Activated CD8-positive, alpha-beta memory T cell treated with anti-CD3 and anti-CD28 coated beads, Interleukin-2, amount 50 U/mL, for 48 hours (primary cell): Measurements from ENCODE around the gene RAMACL.
"Not testable (repeated sequence)": the region's sequence is repeated elsewhere in the genome, so short reads cannot be mapped to it uniquely, and the experiment has no call there.

ENCODE experiments used
- DNase-seq: peaks from one replicate; pipeline ENCODE4 v3.0.0-alpha.2; 2020

Gene RAMACL

DNA sequence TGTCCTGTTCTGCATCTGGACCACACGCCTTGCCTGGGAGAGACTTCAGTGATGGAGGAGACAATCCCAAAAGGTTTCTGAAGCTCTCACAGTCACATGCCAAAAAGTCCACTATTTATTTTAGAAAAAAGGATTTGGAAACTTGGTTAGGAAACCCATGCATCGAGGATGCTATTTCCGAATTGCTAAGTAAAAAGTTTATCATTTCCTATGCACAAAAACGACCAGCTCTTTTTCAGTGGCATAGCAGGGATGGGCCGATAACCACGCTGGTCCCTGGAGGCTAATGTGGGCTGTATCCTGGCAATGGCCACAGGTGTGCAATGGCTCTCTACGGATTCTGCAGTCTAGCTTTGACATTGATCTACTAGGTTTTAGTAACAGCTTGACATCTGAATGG lies 33.9 kb downstream of the RAMACL start:
- no peak for DNase-seq

DNA sequence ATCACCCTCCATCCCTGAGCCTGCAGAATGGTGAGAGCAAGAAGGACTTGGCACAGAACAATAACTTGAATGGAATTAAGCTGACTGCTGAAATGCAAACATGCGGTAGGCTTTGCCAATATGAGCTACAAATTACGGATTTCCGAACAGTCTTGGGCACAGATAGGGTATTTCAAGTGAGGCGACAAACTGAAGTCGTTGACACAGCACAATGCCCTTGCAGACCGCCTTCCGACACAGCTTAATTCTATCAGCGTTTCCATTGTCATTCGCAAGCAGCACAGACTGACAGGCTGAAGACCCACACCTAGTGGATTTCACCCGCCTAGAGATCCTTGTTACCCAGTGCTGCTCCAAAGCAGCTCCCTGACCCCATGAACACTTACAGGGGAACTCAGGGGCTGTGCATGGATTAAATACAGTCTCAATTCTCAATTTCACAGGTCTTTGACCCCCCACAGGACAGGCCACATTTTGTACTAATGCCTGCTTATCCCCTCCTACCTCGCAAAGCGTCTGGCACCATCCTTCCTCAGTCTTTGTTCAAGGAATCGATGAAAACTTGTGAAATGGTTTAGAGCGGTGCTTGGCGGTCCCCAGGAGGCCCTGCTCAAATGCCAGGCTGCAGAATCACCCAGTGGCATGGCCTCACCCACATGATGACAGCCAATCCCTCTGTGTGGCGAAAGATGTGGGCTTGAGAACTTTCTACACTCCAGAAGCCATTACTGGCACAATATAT lies 34.6 kb downstream of the RAMACL start:
- DNase-seq, result no peak

DNA sequence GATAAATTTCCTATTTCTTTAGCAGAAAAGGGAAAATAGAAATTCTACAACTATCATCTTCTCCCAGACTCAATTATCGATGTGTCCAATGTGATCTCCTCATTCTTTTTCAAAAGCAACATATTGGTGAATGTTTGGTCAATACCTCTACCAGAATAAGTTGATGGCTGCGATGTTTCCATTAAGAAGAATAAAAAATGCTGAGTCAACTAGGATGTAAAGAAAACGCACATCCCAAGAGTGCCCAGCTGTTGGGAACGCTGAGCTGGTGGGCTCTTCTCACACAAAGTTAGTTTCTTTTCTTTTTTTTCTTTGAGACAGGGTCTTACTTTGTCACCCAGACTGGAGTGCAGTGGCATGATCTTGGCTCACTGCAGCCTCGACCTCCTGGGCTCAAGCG lies 39.8 kb downstream of the RAMACL start:
- no peak for DNase-seq

DNA sequence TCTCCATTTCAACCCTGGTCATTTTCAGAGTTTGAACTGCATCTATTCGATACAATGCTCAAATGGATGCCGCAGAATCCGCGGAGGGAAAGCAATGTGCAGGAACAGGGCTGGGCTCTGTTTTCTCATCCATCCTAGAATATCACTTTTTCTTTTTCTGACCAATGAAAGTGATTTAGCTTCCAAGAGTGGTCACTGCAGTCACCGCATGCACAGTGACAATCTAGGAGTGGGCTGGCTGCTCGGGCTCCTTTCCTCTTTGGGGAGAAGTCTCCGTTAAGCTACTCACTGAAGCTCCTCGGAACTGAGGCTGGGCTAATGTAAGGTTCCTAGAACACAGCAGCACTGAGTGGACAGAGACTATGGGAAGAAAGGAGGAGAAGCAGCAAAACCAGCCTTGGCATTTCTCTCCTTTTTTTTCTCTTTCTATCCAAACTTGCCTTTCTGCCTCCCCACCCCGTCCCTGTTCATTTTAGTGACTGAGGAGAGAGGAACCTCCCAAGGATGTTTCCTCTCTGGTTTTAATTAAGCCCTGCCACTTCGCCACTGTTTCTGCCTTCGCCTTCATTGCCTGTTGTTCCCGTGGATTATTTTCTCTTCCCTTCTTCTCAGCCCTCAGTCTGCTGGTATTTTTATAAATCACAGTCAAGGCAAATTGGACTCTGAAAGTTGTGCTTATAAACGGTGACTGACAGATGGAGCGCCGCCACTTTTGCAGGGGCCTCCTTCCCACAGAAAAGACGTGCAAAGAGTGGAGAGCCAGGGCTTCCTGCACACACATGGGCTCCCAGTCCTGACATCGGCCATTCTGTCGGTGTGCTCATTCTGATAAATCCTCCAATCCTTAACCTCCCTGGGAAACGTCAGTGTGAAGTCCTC lies 41.1 kb downstream of the RAMACL start:
- peak; percentile 18 for DNase-seq

DNA sequence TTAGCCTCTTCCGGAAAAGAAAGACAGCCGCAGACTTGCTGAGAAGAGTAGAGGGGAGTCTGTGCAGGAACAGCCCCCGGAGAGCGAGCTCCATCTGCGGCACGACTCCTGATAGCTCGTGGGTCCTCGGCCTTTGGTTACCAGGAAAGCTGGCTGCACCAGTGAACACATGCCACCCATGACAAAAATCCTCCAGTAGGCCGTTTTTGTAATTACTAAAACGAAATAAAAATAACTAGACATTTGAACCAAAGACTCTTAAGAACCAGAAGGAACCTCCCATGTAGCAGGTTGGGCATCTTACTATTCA lies 42.2 kb downstream of the RAMACL start:
- DNase-seq, result peak; percentile 12

DNA sequence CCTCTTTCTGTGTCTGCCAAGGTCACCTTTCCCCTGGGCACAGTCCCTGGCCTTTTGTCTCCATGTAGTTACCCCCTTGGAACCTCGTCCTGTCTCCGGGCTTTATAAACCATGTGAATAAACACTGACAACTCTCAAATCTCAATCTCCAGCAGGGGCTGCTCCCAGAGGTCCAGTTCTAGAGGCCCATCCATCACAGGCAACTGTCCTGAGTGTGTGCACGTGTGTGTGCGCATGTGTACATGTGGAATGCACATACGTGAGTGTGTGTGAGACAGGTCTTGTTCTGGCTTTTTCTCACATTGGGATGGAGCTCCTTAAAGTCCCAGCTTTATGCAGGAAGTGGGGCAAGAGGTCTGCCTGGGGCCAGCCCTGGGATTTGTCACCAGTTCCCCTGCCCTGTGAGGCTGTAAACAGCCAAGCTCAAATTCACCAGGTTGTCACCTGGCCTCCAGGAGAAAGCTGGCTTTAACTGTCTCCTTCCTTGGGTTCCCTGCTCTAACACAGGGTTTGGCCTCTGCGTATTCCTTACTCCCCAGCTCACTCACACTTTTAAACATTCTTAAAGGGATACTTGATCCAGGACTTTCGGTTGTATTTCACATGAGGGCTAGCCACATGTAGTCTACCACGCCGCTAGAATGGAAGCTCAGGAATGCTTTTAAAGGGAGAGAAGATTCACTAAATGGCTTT lies 42.7 kb downstream of the RAMACL start:
- peak; percentile 10 for DNase-seq

DNA sequence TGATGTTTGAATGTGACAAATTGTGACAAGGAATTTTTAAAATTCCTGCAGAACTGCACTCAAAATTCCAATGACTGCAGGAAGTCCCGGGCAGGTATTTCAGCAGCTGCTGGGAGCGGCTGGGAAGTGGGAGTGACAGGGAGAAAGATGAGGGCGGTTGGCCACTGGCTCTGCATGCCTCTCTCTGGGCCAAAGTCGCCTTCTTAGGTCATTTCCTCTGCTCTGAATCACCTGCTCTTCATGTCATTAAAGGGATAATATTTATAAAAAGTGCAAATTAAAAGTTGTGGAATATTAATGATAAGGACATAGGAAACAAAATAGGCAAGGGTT lies 43.9 kb downstream of the RAMACL start:
- DNase-seq, result peak; percentile 25

DNA sequence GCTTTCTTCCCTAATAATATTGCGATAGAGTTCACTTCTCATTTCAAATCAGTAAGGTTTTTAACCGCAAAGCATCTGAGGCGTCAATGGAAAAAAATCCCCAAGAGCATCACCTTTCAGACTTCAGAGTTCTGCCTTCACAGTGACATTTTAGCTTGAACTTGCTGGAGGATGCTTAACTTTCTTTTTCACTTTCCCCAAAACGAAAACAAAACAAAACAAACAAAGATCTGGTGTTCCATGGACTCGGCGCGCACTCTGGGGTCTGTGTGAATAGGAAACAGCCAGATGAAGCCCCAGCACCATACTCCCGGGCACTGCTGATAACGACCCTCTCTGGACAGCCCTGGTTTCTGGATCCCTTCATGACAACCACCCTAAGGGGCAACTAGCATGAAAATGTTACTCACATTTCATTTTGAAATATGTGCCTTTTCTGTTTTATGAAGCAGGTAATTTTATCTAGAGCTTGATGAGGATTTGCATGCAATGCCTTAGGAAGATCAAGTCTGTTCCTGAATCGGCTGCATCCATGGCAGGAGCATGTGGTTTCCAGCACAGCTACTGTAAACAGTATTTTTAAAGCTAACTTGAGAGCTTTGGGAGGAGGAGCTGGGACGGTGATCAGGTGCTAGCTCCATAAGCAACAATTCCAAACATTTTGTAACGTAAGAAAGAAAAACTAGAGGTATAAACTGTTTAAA lies 44.5 kb downstream of the RAMACL start:
- peak; percentile 43 for DNase-seq

DNA sequence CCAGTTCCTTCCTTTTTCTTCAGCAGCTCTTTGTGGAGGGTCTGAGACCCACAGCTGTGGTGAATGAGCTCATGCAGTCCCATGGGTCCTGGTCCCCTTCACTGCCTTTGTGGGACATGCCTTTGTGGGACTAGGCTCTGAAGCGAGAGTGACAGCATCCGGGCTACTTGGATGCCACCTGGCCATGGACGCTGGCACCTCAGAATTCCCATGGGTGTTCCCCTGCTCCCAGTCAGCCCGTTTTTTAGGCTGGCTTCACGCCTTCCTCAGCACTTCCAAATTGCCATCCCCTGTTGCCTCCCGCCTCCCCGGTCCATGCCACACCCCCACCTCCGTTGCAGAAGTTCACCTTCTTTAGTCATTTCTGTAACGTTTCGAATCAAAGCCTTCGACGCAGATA lies 45.1 kb downstream of the RAMACL start:
- no peak for DNase-seq

DNA sequence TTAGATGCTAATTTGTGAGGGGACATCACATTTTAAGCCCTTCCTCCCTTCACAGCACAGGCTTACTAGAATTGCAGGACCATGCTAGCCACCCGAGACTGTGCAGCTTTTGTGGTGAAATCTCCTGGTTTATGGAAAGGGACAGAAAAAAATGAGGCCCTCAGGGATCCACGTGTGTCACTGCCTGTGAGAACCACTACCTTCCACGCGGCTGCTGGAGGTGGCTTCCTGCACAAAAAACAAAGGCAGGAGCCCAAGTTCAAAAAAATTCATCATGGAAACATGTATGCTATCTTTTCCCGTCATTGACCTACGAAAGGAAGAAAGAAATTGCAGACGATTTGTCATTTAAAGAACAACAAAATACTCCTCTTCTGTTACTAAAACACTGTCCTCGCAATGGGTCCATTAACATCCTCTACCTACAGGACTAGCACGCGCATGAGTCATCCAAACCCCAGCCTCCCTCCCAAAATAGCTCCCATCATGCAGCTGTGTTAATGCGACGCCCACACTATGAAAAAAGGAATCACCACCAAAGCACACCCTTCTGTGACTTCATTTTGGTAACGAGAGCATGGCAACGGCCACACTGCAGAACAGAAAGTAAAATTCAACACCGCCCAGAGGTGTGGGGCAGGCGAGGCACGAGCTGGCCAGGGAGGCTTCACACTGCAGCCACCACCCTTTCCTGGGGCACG lies 45.7 kb downstream of the RAMACL start:
- no peak for DNase-seq

DNA sequence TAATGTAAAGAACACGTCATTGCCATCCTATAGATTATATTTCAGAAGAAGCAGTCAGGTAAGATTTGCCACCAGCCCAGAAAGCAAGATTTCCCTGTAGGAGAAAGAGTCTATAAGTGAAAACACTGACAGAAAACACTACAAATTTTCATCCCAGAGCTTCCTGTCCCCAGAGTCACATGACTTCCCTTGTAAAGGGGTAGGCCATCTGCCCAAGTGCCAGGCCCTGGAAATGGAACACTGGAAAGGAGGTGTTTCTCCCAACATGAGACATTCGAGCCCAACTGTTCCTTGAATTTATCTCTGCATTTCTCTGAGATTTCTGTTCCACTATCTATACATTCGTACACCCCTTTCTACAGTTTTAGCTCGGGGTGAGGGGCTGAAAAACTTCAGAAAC lies 46.9 kb downstream of the RAMACL start:
- no peak for DNase-seq

DNA sequence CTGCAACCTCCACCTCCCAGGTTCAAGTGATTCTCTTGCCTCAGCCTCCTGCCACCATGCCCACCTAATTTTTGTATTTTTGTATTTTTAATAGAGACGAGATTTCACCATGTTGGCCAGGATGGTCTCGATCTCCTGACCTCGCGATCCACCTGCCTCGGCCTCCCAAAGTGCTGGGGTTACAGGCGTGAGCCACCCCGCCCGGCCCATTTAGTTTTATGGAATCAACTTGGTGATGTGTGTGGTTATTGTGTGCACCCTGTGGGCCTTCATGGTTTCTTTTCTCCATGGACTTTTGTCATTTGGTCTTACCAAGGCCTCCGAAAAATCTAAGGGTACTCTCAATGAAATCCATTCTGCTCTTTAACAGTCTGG lies 47.5 kb downstream of the RAMACL start:
- not testable (repeated sequence) for DNase-seq

DNA sequence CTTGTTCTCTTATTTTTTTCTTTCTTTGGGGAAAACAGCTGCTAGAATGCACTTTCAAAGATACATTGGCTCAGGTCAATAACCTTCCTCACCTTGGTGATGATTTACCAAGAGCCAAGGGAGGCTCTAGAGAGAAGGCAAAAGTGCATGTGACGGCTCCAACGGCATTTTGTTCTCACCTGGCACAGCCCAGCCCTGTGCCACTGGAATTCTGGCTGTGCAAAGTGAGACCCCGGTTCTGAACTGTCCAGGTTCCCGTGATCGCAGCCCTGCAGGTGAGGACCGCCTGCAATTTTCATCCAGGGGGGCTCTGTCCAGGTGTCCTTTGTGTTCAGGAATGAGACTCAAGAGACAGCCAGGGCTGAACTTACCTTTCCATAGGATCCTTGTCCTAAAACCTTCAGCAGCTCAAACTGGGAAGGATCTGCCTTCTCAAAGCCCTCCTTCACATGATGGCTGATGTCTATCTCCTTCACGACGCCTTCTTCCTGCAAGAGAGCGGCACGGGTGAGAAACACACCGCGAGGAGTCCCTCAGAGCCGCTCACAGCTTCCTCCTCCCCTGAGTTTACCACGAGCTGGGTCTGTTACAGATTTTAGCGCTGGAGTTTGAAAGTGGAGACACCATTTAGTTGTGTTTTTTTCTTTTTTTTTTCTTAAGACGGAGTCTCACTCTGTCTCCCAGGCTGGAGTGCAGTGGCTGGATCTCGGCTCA lies 48.0 kb downstream of the RAMACL start:
- no peak for DNase-seq

DNA sequence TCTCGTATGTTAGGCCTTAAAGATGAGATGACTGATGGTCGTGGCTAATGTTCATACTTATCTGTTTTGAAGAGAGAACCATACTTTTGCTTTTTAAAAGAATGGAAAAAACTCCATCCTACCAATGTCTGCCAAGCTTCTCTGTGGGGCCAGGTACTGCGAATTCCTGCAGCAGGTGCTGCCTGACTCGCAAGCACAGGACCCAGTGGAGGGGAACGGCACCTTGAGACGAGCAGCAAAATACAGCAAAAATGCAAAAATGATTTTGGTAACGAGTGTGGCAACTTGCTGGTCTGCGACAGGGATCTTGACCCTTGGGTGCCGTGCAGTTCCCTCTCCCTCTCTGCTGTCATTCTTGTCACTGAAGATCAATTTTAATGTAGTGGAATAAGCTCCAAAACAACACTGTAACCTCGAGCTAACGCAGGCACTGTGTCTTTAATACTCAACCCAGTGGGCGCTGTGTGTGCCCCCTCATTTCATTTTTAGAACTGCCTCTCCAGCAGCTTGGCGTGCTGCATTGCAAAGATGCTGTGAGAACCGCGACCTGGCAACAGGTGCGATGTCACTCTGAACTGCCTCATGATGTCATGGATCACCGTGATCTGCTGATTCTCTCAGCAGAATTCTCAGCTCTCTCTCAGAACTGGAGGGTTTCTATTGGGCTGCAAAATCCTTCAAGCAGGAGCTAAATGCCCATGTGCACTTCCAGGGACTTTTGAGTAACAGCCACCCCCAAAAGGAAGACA lies 51.6 kb downstream of the RAMACL start:
- DNase-seq, result no peak

DNA sequence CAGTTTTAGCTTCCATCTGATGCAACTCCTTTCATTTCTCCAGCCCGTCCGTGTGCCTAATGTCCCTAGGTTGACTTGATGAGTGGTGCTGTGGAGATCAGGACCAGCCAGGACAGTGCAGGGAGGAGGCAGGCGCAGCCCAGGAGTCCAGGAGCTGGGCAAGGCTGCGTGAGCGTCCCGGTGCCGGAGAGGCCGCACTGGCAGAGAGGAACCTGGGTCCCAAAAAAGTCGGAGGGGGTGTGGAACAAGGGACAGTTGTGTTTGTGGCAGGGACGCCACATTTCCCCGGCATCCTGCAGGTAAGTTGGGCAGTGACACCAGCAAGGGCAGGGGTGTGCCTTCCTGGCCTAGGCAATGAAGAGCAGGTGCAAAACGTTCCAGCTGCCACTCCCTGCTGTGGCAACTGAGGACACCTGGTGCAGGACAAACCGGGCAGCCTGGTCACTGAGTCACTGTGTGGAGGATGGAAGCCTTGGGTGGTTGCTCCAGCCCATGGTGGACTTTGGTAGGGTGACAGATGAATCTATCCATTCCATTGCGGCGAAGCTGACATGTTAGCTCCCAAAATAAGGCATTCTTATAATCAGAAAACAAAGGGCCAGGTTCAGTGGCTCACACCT lies 53.2 kb downstream of the RAMACL start:
- DNase-seq, result no peak
